Ovary (tissue), 3 donors: ENCODE data around the gene ZBTB48.

Experiments used
- EP300 ChIP-seq: sonication (generic); formaldehyde crosslinking; IDR thresholded peaks from one replicate; pipeline ENCODE4 v1.6.1; 2017; ENCODE audit warnings: antibody characterized with exemption
- POLR2A ChIP-seq: fragments of 450-650 bp; IDR thresholded peaks from one replicate; pipeline ENCODE4 v1.6.1; 2017; ENCODE audit warnings: antibody characterized with exemption, mild to moderate bottlenecking, moderate library complexity
- TF ChIP-seq, protein P1 (sequence below), 3 donors: fragments of 450-650 bp in 2 of 3; fragments of 200-600 bp in 1 of 3; IDR thresholded peaks; one replicate each; pipeline versions ENCODE4 v1.5.1 to v1.8.0; 2016 to 2022; ENCODE audit warnings: antibody characterized with exemption in 3 of 3, mild to moderate bottlenecking in 1 of 3
- donor health status: DM: no; HTN: no; CAD: no.

DNA sequence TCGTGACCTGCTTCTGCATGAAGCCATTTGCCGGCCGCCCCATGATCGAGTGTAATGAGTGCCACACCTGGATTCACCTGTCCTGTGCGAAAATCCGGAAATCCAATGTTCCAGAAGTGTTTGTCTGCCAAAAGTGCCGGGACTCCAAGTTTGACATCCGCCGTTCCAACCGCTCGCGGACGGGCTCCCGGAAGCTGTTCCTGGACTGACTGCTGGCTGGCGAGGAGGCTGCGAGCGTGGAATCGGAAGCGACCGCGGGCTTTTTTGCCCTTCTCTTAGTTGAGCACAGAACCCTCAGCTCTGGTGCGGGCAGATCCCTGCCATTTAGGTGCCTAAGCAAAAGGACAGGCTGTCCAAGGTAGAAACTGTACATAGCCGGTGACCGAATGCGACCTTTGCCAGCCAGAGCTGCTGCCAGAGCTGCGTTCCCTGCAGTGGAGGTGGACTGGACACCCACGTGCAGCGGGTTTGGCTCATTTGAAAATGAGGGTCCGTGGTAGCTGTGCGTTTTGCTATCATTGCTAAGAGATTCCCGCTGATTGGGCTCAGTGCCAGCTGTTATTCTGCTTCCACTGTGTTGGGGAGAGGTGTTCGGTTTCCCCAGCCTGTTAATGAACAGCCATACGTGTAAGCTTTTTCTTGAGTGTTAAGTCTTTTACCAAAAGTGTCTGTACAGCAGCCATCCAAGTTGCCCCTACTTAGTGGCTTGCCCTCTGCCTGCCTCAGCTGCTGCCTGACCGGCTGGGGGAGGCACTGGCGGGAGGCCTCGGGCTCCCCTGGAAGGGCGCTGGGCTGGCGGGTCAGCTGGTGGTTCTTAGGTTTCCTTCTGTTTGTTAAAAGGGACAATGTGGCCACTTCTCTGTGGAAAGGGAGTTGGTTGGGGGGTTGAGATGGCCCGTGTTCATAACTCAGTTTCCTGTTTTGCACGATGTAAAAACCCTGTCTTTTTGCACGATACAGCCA lies 41.9 kb downstream of the ZBTB48 start:
- TF ChIP-seq POLR2A (no peak), EP300 (no peak)
- TF ChIP-seq, protein P1, sequence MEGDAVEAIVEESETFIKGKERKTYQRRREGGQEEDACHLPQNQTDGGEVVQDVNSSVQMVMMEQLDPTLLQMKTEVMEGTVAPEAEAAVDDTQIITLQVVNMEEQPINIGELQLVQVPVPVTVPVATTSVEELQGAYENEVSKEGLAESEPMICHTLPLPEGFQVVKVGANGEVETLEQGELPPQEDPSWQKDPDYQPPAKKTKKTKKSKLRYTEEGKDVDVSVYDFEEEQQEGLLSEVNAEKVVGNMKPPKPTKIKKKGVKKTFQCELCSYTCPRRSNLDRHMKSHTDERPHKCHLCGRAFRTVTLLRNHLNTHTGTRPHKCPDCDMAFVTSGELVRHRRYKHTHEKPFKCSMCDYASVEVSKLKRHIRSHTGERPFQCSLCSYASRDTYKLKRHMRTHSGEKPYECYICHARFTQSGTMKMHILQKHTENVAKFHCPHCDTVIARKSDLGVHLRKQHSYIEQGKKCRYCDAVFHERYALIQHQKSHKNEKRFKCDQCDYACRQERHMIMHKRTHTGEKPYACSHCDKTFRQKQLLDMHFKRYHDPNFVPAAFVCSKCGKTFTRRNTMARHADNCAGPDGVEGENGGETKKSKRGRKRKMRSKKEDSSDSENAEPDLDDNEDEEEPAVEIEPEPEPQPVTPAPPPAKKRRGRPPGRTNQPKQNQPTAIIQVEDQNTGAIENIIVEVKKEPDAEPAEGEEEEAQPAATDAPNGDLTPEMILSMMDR (IDR thresholded peaks at IDR 0.05) = no peak
